Astrocyte of the cerebellum (primary cell): ENCODE measurements around the gene IQGAP3.

Source experiments
- DNase-seq: peaks from one replicate; pipeline ENCODE4 v3.0.0-alpha.2; 2011; ENCODE audit warnings: low read depth
- H3K4me3 ChIP-seq: 2 replicates; pipeline ENCODE4 v1.5.1; 2011; ENCODE audit warnings: mild to moderate bottlenecking, low read depth, low read length, moderate library complexity
- CTCF ChIP-seq: IDR thresholded peaks from 2 replicates; pipeline ENCODE4 v1.5.1; 2012; ENCODE audit warnings: low read length, low read depth, moderate library complexity, mild to moderate bottlenecking; ENCODE audit errors: missing control alignments
- in situ Hi-C: cut with HindIII; loops from 2 replicates; pipeline ENCODE4 v1.10.0; 2017; ENCODE audit warnings: low sequenced_read_pairs

Gene IQGAP3

GRCh38 chr1:156486421-156487344 is 85.7 kb downstream of the IQGAP3 start:
- in situ Hi-C loops: no loop called here
- no peak for TF ChIP-seq CTCF
- DNase-seq: no peak
- no peak overlapping the region for H3K4me3 ChIP-seq

- no peak overlapping the region for H3K4me3 ChIP-seq
- DNase-seq: no peak
- no peak for TF ChIP-seq CTCF
- in situ Hi-C loops: no loop called here
Measured at GRCh38 chr1:156485984-156486383, 86.4 kb downstream of the IQGAP3 start.

GRCh38 chr1:156484480-156485058 is 87.8 kb downstream of the IQGAP3 start:
- no peak for TF ChIP-seq CTCF
- H3K4me3 ChIP-seq: no peak overlapping the region
- DNase-seq: no peak
- in situ Hi-C loops: no loop called here

- in situ Hi-C loops: no loop called here
- no peak for TF ChIP-seq CTCF
- no peak for DNase-seq
- no peak overlapping the region for H3K4me3 ChIP-seq
Measured at GRCh38 chr1:156483397-156483796, 89.0 kb downstream of the IQGAP3 start.

- in situ Hi-C loops: no loop called here
Measured at GRCh38 chr1:156482276-156482675, 90.1 kb downstream of the IQGAP3 start.

GRCh38 chr1:156481527-156481926 is 90.8 kb downstream of the IQGAP3 start:
- DNase-seq: no peak
- in situ Hi-C loops: no loop called here
- no peak for TF ChIP-seq CTCF
- no peak overlapping the region for H3K4me3 ChIP-seq

More at GRCh38 chr1:156482276-156482675, 90.1 kb downstream of the IQGAP3 start:
- H3K4me3 ChIP-seq: no peak overlapping the region
- DNase-seq: no peak
- TF ChIP-seq CTCF: no peak
